ENCODE measurements around the gene BCL3.
"Not testable (repeated sequence)": the region's sequence is repeated elsewhere in the genome, so short reads cannot be mapped to it uniquely, and the experiment has no call there.

The BCL3 gene

GRCh38 chr19:44757057-44757734 lies 8.7 kb downstream of the BCL3 start:
- DNase-seq = peak in 22 of 58 donors; percentile 4 to 58 (median 18)

DNA sequence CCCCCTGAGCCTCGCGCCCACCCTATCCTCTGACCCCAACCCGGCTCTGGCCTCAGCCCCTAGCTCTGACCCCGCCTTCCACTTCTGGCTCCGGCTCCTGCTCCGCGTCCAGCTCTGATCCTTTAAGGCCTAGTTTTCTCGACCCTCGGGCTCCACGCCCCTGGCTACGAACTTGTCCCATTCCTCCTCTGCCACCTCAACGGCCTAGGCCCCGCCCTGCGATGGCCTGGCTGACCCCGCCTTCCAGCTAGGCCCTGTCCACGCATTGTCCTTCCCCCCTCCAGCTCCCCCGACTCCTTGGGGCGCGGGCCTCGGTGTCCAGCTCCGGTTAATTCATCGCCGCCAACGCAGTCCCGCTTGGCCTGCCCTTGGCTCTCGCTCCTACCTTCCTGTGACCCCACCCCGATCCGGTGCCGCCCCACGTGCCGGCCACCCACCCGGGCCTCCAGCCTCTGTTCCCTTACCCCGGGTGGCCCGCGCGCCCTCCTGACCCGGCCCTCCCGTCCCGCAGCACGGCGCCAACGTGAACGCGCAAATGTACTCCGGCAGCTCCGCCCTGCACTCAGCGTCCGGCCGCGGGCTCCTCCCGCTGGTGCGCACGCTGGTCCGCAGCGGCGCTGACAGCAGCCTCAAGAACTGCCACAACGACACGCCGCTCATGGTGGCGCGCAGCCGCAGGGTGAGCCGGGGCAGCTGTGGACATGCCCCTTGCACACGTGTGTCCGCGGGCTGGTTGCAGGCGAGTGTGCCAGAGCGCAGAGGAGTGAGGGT lies 9.4 kb downstream of the BCL3 start:
- DNase-seq = peak in 31 of 58 donors; percentile 8 to 66 (median 26)

DNA sequence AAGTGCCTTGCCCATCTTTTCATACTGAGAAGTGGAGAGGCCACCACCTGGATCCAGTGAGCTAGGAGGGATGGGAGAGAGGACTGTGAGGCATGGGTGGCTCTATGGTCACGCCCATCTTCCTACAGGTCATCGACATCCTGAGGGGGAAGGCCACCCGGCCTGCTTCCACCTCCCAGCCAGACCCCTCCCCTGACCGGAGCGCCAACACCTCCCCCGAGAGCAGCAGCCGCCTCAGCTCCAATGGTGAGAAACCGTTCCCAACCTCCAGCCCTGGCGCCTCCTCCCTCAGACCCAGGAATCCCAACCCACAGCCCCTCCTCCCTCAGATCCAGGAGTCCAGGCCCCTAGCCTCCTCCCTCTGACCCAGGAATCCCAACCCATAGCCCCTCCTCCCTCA lies 10.1 kb downstream of the BCL3 start:
- no peak for DNase-seq

- no peak for DNase-seq
These were observed 10.7 kb downstream of the BCL3 start for GRCh38 chr19:44759083-44759804.

GRCh38 chr19:44762038-44762437 lies 13.5 kb downstream of the BCL3 start:
- DNase-seq = no peak

DNA sequence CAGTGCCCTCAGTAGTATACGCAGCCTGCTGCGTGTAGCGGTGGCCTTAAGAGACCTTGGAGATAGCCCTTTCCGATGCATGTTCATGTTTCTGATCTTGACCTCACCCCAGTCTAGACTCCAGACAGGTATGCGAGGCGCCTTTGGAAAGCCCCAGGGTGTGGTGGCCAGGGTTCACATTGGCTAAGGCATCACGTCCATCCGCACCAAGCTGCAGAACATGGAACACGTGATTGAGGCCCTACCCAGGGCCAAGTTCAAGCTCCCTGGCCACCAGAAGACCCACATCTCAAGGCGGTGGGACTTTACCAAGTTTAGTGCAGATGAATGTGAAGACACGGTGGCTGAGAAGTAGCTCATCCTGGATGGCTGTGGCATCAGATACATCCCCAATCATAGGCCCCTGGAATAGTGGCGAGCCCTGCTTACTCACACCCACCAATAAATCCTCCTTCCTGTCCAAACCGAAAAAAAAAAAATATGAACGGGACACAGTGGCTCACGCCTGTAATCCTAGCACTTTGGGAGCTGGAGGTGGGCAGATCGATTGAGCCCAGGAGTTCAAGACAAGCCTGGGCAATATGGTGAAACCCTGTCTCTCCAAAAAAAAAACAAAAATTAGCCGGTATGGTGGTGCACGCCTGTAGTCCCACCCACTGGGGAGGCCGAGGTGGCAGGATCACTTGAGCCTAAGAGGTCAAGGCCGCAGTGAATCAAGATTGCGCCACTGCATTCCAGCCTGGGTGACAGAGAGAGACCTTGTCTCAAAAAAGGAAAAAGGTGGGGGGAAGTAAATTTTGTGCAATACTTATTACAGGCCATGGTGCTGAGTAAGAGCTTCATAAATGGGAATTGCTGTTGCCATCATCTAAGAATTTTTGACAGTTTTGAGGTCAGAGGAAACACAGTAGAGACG lies 16.8 kb downstream of the BCL3 start:
- no peak for DNase-seq

- DNase-seq = no peak
These were observed 17.4 kb downstream of the BCL3 start for GRCh38 chr19:44765949-44766335.

- no peak for DNase-seq
These were observed 19.0 kb downstream of the BCL3 start for GRCh38 chr19:44767295-44768180.

DNA sequence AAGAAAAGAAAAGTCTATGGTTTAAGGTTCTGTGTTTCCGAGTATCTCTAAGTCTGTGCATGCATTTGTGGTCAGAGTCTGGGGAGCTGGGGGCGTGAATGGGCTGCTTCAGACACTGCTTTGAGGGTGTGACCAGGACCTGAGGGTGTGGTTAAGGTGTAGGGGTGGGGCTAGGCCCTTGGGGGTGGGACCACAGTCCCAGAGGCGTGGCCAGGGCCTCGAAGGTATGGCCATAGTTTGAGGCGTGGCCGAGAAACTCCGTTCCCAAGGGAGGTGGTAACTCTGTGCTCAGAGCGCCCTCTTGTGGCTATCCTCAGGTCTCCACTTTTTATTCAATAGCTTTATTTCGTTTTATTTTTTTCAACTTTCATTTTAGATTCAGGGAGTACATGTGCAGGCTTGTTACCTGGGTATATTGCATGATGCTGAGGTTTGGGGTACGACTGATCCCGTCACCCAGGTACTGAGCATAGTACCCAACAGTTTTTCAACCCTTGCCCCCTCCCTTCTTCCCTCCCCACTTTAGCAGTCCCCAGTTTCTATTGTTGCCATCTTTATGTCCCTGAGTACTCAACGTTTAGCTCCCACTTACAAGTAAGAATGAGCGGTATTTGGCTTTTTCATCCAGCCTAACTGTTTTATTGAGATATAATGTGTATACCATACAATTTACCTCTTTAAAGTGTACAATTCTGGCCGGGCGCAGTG lies 22.2 kb downstream of the BCL3 start:
- peak in 53 of 58 donors; percentile 7 to 83 (median 49) for DNase-seq

DNA sequence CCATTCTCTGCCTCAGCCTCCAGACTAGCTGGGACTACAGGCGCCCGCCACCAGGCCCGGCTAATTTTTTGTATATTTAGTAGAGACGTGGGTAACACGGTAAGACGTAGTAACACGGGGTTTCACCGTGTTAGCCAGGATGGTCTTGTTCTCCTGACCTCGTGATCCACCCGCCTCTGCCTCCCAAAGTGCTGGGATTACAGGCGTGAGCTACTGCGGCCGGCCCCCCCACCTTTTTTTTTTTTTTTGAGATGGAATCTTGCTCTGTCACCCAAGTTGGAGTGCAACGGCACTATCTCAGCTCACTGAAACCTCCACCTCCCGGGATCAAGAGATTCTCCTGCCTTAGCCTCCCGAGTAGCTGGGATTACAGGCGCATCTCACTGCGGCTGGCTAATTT lies 23.6 kb downstream of the BCL3 start:
- DNase-seq = not testable (repeated sequence)

DNA sequence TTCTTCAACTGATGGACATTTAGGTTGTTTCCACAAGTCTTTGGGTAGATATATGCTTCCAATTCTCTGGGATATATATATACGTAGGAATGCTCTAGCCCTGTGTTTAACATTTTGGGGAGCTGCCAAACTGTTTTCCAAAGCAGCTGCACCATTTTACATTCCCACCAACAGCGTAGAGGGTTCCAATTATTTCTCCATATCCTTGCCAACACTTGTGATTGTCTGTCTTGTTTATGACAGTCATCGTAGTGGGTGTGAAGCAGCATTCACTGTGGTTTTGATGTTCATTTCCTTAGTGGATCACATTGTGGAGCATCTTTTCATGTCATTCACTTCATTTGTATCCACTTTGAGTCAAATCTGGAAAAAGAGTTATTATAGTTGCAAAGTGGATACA lies 24.5 kb downstream of the BCL3 start:
- peak in 1 of 58 donors; percentile 1 for DNase-seq

GRCh38 chr19:44775676-44776240 lies 27.2 kb downstream of the BCL3 start:
- no peak for DNase-seq

DNA sequence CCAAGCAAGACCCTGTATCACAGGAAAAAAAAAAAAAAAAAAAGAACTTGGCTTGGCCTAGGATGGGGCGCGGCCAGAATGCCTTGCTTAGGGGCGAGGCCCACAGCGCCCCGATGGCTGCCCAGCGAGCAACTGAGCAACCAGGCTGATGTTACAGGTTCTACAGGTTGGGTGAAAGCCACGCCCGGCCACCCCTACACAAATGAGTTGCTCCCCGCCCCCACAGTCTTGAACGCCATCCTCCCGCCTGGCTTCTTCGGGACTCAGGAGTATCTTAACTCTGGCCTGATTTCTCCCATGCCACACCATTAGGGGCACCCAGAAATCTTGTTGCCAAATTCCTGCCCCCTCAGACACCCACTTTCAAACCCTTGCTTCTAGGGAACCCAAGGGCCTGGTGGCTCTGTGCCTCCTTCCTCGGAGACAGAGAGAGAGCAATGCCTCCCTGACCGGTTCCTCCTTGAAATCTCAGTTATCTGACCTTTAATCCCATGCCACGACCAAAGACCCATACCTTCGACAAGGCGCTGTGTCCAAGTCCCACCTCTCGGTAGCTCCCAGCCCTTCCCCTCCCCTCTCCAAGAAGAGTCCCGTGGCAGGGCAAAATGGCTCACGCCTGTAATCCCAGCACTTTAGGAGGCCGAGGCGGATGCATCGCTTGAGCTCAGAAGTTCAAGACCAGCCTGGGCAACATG lies 28.0 kb downstream of the BCL3 start:
- no peak for DNase-seq

DNA sequence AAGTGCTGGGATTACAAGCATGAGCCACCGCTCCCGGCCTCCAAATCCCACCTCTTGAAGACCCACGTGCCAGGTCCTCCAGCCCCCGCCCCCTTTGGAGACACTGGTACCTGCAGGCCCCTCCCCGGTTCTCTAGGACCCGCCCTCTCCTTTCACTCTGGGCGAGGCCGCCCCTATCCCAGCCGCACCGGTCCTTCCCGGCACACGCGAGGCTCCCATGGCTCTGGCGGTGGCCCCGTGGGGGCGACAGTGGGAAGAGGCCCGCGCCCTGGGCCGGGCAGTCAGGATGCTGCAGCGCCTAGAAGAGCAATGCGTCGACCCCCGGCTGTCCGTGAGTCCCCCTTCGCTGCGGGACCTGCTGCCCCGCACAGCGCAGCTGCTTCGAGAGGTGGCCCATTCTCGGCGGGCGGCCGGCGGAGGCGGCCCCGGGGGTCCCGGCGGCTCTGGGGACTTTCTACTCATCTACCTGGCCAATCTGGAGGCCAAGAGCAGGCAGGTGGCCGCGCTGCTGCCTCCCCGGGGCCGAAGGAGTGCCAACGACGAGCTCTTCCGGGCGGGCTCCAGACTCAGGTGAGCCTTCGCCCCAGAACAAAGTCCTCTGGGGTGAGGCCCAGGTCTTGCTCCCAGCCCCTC lies 29.3 kb downstream of the BCL3 start, which contains the start of gene CBLC:
TSS of gene CBLC (plus strand) at position 176 of the 633 bp plus-strand sequence. CDS start at position 218, 42 bp downstream.
- DNase-seq = no peak

DNA sequence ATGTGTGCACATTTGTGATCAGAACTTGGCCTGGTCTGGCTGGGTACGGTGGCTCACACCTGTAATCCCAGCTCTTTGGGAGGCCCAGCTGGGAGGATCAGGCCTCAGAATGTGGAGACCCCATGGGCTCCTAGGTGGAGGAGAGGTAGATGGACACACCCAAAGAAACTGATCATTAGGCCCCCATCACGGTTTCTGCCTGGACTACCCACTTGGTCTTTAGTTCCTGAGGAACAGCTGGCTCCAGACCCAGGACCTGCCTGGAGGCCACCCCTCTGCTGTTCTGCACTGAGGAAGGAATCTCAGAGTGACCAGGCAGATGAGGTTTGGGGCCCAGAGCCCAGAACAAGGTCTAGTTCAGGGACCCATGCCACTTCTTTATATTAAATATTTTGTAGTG lies 30.6 kb downstream of the BCL3 start:
- DNase-seq = no peak

- DNase-seq = not testable (repeated sequence)
These were observed 33.2 kb downstream of the BCL3 start for GRCh38 chr19:44781694-44782093.

- no peak for DNase-seq
These were observed 34.2 kb downstream of the BCL3 start for GRCh38 chr19:44782729-44783128.

- no peak for DNase-seq
These were observed 35.0 kb downstream of the BCL3 start for GRCh38 chr19:44783545-44783944.
